ENCODE measurements around the gene IRAK2. TPM values are rescaled to one million over a fixed set of nuclear protein-coding genes. Genes with fewer than 3 reads are reported as not detected.
"Not testable (repeated sequence)": the region's sequence is repeated elsewhere in the genome, so short reads cannot be mapped to it uniquely, and the experiment has no call there.

IRAK2 gene
- total RNA-seq, 1 donor from 2014 or later: 0.44 TPM

DNA sequence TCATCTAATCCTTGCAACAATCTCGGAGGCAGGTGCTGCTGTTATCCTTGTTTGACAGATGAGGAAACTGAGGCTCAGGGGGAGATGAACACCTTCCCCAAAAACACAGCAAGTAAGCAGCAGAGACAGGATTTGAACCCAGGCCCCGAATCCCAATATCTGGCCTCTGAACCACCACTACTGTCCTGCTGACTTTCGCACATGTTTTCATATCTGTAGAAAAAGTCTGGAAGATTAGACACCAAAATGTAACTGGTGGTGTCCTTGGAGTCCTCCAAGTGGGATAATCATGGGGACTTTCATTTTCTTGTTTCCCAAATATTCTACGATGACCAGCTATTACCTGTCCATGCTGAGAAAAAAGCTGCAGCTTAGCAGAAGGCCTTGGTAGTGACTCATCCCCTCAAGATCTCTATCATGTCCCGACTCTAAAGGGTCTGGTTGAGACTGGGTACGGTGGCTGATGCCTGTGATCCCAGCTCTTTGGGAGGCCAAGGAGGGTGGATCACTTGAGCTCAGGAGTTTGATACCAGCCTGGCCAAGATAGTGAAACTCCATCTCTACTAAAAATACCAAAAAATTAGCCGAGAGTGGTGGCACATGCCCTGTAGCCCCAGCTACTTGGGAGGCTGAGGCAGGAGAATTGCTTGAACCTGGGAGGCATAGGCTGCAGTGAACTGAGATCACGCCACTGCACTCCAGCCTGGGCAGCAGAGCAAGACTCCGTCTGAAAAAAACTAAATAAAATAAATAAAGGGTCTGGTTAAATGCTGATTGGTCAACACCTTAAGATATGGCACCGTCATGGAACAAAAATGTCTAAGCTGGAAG is 8.6 kb downstream of the IRAK2 start:
- TF ChIP-seq, protein P1, sequence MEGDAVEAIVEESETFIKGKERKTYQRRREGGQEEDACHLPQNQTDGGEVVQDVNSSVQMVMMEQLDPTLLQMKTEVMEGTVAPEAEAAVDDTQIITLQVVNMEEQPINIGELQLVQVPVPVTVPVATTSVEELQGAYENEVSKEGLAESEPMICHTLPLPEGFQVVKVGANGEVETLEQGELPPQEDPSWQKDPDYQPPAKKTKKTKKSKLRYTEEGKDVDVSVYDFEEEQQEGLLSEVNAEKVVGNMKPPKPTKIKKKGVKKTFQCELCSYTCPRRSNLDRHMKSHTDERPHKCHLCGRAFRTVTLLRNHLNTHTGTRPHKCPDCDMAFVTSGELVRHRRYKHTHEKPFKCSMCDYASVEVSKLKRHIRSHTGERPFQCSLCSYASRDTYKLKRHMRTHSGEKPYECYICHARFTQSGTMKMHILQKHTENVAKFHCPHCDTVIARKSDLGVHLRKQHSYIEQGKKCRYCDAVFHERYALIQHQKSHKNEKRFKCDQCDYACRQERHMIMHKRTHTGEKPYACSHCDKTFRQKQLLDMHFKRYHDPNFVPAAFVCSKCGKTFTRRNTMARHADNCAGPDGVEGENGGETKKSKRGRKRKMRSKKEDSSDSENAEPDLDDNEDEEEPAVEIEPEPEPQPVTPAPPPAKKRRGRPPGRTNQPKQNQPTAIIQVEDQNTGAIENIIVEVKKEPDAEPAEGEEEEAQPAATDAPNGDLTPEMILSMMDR (conservative IDR thresholded peaks at IDR 0.05): no peak
- no peak for DNase-seq (ENCODE audit: low read depth, low spot score)
- H3K36me3 Mint-ChIP-seq (ENCODE audit: low read depth): no peaks in the 10 kb centered on the region
- H3K27me3 Mint-ChIP-seq (ENCODE audit: low read depth): no peaks in the 10 kb centered on the region
- no peak overlapping the region for H3K27ac Mint-ChIP-seq (ENCODE audit: unreplicated experiment)
- no peaks in the 10 kb centered on the region for H3K4me1 Mint-ChIP-seq
- H3K4me3 Mint-ChIP-seq: no peak overlapping the region
- peaks cover 4% of the 10 kb centered on the region for H3K9me3 Mint-ChIP-seq

DNA sequence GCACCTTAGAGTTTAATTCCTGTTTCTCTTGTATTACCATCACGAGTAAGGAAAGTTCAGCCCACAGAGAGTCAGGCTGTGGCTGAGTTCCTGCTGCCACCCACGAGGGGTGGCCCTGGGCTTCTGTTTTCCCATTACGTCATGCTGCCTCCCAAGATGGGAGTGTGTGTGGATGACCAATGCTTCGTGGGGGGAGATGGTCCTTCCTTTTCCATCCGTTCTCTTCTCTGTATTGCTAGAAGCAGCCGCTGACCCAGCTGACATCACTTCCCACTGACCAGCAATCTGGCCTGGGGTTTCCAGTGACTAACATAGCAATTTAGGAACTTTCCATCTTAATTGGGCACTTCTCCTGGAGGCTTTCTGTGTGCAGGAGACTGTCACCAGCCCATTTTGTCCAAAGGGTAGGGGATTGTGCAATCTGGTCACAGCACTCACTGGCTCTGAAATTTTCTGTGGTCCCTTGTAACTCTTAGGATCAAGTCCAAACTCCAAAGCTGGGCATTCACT is 9.3 kb downstream of the IRAK2 start:
- Mint-ChIP-seq H3K4me3 (no peak overlapping the region), H3K9me3 (peaks cover under 1% of the 10 kb centered on the region), H3K27ac (ENCODE audit: unreplicated experiment) (no peak overlapping the region), H3K36me3 (ENCODE audit: low read depth) (no peaks in the 10 kb centered on the region), H3K4me1 (no peaks in the 10 kb centered on the region), H3K27me3 (ENCODE audit: low read depth) (no peaks in the 10 kb centered on the region)
- TF ChIP-seq, protein P1 (conservative IDR thresholded peaks at IDR 0.05): no peak
- DNase-seq (ENCODE audit: low read depth, low spot score): no peak

DNA sequence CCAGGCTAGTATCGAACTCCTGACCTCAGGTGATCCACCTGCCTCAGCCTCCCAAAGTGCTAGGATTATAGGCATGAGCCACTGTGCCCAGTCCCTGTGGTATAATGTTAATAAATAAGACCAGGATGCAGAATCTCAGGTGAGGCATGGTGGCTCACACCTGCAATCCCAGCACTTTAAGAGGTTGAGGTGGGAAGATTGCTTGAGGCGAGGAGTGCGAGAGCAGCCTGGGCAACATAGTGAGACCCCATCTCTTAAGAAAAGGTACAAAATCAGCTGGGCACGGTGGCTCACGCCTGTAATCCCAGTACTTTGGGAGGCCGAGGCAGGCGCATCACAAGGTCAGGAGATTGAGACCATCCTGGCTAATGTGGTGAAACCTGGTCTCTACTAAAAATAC is 10.6 kb downstream of the IRAK2 start:
- not testable (repeated sequence) for H3K27me3 Mint-ChIP-seq (ENCODE audit: low read depth); H3K27ac Mint-ChIP-seq (ENCODE audit: unreplicated experiment); H3K9me3 Mint-ChIP-seq; H3K4me3 Mint-ChIP-seq; H3K36me3 Mint-ChIP-seq (ENCODE audit: low read depth); DNase-seq (ENCODE audit: low read depth, low spot score); H3K4me1 Mint-ChIP-seq

DNA sequence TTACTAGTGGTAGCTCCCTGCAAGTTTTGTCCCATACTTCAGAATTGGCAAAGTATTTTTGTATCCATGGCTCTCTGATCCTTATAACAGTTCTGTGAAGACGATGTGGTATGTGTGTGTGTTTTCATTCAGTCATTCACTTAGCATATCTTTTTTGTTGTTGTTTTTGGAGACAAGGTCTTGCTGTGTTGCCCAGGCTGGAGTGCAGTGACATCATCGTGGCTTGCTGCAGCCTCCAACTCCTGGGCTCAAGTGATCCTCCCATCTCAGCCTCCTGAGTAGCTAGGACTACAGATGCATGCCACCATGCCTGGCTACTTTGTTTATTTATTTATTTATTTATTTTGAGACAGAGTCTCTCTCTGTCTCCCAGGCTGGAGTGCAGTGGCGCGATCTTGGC is 11.4 kb downstream of the IRAK2 start:
- not testable (repeated sequence) for H3K27ac Mint-ChIP-seq (ENCODE audit: unreplicated experiment); DNase-seq (ENCODE audit: low read depth, low spot score); H3K4me1 Mint-ChIP-seq; H3K4me3 Mint-ChIP-seq; H3K36me3 Mint-ChIP-seq (ENCODE audit: low read depth); H3K9me3 Mint-ChIP-seq; H3K27me3 Mint-ChIP-seq (ENCODE audit: low read depth)

DNA sequence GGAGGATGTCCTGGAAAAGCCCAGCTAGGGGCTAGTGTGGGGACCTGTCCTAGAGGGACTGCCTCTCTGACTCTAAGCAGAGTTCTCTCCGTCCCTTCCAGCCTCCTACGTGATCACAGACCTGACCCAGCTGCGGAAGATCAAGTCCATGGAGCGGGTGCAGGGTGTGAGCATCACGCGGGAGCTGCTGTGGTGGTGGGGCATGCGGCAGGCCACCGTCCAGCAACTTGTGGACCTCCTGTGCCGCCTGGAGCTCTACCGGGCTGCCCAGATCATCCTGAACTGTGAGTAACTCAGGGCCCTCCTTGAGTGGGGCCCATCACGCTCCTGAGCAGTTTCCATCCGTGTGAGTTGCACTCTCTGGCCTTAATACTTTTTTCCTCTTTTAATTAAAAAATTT is 13.0 kb downstream of the IRAK2 start:
- Mint-ChIP-seq H3K36me3 (ENCODE audit: low read depth) (no peaks in the 10 kb centered on the region), H3K4me3 (no peak overlapping the region), H3K27me3 (ENCODE audit: low read depth) (no peaks in the 10 kb centered on the region), H3K4me1 (peaks cover 8% of the 10 kb centered on the region), H3K9me3 (no peaks in the 10 kb centered on the region), H3K27ac (ENCODE audit: unreplicated experiment) (no peak overlapping the region)
- DNase-seq (ENCODE audit: low read depth, low spot score): no peak
- TF ChIP-seq, protein P1 (conservative IDR thresholded peaks at IDR 0.05): no peak

DNA sequence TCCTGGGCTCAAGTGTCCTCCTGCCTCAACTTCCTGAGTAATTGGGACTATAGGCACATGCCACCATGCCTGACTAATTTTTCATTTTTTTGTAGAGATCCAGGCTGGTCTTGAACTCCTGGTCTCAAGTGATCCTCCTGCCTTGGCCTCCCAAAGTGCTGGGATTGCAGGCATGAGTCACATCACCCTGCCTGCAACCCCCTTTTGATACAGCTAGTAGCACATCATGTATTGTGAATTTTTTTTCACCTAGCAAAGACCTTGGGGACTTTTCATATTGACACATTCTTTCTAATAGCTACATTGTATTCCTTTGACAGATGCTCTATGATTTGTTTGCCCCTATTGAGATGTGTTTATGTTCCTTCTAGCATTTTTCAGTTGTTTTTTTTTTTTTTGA is 14.2 kb downstream of the IRAK2 start:
- TF ChIP-seq, protein P1 (conservative IDR thresholded peaks at IDR 0.05): no peak
- no peak overlapping the region for H3K4me3 Mint-ChIP-seq
- no peaks in the 10 kb centered on the region for H3K27me3 Mint-ChIP-seq (ENCODE audit: low read depth)
- no peak for DNase-seq (ENCODE audit: low read depth, low spot score)
- peaks cover 8% of the 10 kb centered on the region for H3K4me1 Mint-ChIP-seq
- H3K27ac Mint-ChIP-seq (ENCODE audit: unreplicated experiment): no peak overlapping the region
- H3K9me3 Mint-ChIP-seq: no peaks in the 10 kb centered on the region
- H3K36me3 Mint-ChIP-seq (ENCODE audit: low read depth): no peaks in the 10 kb centered on the region

All from neural crest cell (in vitro differentiated cells).